Kidney tubule cell (primary cell): ENCODE results near the gene GPR42.
"Not testable (repeated sequence)": the region's sequence is repeated elsewhere in the genome, so short reads cannot be mapped to it uniquely, and the experiment has no call there.

Source experiments
- DNase-seq: peaks from one replicate; pipeline ENCODE4 v3.0.0-alpha.2; 2018; ENCODE audit warnings: low spot score

The GPR42 gene

DNA sequence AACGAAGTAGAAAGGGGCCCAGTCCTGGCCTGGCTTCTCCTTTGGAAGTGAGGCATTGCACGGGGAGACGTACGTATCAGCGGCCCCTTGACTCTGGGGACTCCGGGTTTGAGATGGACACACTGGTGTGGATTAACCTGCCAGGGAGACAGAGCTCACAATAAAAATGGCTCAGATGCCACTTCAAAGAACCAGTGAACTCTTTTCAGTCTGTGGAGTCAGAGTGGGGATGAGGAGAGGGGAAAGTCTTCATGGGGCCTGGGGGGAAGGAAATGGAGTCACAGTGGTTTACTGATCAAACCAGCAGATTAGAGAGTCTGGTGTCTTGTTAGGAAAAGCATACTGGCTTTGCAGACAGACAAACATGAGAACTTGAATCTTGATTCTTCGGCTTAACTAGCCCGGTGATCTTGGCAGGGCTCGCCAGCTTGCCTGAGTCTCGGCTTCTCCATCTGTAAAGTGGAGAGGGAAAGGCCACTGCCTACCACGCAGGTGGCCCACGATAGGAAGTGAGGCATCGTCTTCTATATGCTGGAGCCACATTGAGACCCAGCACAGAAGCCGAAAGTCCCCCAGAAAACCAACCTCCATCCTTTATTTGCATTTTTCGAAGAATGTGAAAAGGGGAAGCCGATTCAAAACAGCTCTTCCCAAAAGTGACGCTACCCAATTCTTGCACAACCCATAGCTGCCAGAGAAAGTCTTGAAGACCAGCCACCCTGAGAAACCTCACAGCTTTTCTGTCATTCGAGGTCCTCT, 23.5 kb upstream of the GPR42 start, which contains the start of gene FFAR1:
TSS of gene FFAR1 (plus strand) at position 732 of the 759 bp plus-strand sequence. CDS start 3,650 bp downstream, outside the sequence.
- DNase-seq = no peak

DNA sequence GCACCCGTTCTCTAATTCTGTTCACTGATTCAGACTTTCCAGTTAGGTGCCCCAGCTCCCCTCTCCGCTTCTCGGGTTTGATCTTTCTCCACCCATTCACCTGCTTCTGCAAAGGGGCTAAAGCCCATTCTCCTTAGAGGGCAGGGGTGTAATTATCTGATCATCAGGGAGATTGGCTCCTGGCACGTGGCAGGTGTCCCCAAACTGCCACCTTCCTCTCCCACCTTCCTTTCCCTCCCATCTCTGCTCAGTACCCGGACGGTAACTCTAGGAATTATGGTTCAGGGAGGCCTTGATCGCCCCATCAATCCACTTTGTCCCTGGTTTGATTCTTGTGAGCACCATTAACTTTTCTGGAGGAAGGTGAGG, 23.0 kb upstream of the GPR42 start:
- no peak for DNase-seq

DNA sequence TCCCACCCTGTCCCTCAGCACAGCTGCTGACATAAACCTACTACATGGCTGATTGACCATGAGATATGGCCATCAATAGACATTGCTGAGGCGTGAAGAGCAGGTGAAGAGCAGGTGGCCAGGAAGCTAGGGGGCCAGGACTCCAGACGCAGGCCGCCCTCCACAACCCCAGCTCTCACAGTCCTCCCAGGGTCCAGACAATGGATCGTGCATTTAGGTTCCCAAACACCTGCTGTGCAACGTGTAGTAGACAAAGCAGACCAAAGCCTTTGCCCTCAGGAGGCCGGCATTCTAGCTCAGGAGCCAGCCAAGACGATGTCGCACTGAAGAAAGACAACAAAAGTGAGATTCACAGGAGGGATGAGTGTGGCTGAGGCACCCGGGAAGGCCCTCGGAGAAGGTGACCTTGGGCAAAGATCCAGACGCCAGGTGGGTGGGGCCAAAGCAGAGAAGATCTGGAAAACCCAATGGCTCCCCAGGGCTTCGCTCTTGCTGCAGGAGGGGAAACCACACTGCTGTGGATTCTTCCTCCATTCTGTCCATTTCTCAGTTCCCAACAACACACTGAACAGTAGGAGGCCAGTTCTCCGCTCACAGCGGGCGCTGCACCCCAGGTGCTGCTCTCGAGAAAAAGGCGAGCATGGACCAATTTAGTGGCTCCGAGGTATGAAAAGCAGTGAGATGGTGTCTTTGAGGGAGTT, 21.8 kb upstream of the GPR42 start:
- DNase-seq = no peak

DNA sequence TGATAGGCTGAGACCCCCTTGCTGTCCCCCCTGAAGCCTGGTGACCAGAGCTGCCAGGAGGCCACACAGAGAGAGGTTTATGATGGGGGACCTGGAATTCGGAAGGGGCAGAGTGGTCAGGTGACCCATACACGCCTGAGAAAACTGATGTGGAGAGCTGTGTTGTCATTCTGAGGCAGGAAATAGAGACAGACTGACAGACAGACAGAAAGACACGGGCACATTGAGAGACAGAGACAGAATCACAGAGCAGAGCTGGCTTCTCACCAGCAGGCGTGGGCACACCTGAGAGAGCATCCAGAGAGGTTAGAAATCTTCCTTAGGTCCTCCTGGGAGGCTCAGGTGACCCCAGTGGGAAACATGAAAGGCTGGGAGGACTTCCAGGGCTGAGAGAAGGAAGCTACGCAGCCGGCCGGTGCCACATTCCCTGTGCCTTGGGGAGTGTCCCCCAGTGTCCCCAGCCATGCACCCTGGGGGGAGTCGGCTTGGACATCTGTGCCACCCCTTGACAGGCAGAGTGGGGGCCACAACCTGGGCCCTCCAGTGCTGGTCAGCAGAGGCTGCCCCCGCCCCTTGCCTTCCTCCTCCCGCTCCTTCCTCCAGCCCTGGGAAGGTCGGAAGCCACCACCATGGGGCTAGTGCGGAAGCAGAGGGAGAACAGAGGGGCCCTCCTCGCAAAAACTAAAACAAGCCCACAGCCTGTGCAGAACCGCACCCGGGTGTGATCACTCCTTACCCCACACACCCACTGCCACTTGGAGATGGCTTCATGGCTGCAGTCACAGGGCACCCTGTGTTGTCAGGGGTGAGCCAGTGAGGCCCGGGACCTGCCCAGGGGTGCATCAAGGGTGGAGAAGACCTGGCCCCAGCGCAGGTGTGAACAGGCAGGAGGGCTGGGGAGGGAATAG, 21.0 kb upstream of the GPR42 start:
- DNase-seq = no peak

DNA sequence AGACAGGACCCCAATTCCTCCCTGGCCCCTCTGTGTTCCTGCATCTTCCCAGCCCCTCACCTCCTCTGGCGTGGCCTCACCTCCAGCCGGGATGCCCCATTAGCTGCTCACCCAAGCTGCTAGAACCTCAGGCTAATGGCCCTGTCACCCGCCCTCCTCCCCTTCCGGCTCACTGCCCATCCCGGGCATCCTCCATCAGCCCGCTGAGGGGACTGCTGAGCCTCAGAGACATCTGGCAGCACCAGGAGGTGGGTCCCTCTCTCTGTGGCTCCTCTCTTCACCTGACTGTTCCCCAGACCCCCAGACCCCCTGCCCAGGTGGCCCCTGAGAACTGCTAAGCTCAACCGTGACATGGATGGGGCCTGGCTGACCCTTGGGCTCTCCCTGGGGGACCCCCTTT, 20.3 kb upstream of the GPR42 start:
- DNase-seq = peak; percentile 44

DNA sequence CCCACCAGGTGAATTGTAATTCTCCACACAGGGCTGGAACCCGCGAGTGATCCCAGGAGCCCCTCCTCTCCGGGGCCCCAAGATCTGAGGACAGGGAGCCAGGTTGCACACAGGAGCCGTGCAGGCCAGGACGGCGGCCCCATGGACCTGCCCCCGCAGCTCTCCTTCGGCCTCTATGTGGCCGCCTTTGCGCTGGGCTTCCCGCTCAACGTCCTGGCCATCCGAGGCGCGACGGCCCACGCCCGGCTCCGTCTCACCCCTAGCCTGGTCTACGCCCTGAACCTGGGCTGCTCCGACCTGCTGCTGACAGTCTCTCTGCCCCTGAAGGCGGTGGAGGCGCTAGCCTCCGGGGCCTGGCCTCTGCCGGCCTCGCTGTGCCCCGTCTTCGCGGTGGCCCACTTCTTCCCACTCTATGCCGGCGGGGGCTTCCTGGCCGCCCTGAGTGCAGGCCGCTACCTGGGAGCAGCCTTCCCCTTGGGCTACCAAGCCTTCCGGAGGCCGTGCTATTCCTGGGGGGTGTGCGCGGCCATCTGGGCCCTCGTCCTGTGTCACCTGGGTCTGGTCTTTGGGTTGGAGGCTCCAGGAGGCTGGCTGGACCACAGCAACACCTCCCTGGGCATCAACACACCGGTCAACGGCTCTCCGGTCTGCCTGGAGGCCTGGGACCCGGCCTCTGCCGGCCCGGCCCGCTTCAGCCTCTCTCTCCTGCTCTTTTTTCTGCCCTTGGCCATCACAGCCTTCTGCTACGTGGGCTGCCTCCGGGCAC, 19.3 kb upstream of the GPR42 start:
- no peak for DNase-seq

DNA sequence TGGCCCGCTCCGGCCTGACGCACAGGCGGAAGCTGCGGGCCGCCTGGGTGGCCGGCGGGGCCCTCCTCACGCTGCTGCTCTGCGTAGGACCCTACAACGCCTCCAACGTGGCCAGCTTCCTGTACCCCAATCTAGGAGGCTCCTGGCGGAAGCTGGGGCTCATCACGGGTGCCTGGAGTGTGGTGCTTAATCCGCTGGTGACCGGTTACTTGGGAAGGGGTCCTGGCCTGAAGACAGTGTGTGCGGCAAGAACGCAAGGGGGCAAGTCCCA, 18.8 kb upstream of the GPR42 start:
- no peak for DNase-seq

DNA sequence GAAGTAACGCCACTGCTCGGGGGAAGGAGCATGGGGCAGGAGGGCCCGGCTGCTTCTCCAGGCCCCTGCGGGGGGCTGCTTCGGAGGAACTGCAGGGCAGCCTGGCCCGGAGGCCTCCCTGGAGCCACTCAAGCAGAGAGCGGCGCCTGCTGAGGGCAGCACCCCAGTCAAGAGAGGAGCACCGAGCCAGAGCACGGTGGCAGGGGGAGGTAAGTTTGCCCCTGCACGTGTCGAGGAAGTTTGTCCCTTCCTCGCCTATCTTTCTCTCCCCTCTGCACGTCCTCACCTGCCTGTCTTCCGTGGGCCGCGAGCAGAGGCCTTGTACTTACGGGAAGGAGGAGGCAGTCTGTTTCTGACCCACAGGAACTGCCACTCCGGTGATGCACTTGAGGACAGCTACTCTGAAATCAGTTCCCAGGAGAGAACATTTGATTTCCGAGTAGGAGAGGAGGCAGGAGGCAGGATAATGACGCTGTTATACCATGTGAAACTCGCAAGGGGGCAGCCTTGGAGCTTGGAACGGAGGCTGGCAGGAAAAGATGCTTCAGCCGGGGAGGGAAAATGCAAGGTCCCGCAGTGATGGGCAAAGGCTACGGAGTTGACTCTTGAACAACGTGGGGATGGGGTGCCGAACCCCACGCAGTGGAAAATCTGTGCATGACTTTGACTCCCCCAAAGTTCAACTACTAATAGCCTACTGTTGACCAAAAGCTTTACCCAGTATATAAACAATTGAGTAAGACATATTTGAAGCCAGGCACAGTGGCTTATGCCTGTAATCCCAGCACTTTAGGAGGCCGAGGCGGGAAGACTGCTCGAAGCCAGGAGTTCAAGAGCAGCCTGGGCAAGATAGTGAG, 18.2 kb upstream of the GPR42 start:
- DNase-seq = peak; percentile 89

DNA sequence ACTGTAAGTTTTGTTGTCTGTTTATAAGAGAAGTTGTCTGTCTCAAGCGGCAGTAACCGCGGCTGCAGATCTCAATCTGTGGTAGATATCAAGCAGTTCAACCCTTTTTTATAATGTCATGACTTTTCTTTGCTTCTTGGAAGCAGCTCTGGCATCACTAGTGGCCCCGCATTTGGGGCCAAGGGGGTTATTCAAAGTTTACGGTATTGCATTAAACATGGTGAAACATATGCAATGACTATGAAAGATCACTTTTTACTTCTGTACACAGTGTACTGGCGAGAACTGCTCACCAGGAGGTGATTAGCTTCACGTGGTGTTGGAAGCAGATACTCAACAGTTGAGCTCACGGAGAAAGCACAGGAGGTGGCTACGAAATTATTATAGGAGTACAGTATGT, 17.2 kb upstream of the GPR42 start:
- DNase-seq = no peak

DNA sequence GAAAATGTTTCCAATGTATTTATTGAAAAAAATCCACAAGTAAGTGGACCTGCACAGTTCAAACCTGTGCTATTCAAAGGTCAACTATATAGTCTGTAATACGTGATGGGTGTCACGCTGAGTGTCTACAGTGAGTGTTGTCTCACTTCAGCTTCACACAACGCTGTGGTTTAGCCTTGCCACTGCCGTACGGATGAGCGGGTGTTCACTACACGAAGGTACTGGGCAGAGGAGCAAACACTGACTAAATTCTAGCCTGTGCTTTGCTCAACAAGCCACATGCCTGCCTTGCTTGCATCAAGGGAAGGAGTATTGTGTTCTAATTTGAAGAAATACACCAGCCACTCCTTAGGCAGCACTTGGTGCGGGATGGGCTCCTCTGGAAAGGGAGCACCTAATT, 16.0 kb upstream of the GPR42 start:
- no peak for DNase-seq

DNA sequence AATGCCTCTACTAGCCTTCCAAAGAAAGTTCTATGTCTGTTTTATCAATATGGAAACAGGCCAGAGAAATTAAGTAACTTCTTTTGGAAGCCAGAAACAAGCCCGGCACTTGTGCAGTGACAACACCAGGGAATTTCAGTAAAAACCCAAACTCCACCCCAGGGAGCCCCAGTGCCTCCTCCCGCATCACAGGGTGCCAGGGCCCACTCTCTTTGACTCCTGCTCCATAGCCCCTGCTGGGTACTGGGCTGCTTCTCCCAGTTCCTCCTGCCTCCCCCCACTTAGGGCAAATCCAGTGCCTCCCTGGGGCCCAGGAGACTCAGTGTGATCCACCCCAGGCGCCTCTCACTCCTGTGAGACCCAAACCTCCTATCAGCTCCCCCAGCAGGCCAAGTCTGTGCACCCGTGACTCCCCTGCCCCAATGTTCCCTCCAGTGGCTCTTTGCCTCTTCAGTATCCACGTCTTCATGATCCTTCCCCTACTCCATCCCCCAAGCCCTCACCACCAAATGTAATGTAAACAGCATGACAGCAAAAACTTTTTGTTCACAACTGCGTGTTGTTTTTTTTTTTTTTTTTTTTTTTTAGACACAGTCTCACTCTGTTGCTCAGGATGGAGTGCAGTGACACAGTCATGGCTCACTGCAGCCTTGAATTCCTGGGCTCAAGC, 14.9 kb upstream of the GPR42 start:
- DNase-seq = no peak

DNA sequence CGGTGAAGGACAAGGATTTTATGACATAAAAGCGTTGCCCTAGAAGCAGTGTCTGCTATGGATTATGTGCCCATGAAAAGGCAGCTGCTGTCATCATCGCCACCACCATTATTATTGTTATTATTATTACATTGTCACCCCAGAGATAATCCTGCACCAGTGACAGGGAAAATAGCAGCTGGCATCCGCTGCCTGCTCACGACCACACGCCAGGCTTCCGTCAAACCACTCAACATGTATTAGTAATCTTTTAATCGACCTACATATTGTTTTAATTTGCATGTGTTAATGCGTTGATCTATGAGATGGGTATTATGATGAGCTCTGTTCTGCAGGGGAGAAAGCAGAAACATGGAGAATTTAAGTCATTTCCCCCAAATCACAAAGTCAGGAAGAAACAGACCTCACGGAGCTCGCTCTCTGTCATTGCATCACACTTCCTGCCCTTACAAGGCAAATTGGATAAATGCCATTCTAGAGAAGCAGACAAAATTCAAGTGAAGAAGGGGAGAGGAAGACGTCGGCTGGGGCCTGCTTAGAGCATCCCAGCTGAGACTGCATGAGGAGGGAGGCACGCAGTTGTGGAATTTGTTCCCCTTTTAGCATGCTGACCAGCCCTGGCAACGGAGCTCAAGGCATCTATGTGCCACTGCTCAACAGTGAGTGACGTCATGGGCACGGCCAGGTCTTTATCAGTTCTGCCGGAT, 12.8 kb upstream of the GPR42 start, which contains the start of gene FFAR3:
TSS of gene FFAR3 (plus strand) at position 594 of the 707 bp plus-strand sequence. CDS start 431 bp downstream, outside the sequence.
- DNase-seq = no peak

DNA sequence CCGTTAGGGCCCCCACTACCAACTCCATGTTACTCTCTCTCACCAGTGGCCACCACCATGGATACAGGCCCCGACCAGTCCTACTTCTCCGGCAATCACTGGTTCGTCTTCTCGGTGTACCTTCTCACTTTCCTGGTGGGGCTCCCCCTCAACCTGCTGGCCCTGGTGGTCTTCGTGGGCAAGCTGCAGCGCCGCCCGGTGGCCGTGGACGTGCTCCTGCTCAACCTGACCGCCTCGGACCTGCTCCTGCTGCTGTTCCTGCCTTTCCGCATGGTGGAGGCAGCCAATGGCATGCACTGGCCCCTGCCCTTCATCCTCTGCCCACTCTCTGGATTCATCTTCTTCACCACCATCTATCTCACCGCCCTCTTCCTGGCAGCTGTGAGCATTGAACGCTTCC, 12.0 kb upstream of the GPR42 start:
- not testable (repeated sequence) for DNase-seq

DNA sequence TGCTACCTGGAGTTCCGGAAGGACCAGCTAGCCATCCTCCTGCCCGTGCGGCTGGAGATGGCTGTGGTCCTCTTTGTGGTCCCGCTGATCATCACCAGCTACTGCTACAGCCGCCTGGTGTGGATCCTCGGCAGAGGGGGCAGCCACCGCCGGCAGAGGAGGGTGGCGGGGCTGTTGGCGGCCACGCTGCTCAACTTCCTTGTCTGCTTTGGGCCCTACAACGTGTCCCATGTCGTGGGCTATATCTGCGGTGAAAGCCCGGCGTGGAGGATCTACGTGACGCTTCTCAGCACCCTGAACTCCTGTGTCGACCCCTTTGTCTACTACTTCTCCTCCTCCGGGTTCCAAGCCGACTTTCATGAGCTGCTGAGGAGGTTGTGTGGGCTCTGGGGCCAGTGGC, 11.5 kb upstream of the GPR42 start:
- not testable (repeated sequence) for DNase-seq

DNA sequence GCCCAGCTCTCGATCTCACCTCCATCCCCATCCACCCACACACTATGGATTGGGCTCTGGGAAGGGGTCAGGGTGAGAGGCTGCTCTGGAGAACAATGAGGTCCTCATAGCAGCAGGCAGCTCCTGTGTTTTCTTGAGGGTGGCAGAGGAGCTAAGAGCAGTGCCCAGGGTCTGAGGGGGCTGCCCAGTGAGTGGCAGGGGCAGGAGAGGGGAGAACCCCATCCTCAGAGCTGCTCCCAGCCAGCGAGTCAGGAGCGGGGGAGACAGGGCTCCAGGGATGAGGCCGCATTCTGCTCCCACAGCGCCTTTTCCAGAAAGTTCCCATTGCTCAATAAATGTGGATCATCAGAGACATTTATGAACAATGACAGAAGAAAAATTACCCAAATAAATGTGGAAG, 10.8 kb upstream of the GPR42 start:
- not testable (repeated sequence) for DNase-seq

DNA sequence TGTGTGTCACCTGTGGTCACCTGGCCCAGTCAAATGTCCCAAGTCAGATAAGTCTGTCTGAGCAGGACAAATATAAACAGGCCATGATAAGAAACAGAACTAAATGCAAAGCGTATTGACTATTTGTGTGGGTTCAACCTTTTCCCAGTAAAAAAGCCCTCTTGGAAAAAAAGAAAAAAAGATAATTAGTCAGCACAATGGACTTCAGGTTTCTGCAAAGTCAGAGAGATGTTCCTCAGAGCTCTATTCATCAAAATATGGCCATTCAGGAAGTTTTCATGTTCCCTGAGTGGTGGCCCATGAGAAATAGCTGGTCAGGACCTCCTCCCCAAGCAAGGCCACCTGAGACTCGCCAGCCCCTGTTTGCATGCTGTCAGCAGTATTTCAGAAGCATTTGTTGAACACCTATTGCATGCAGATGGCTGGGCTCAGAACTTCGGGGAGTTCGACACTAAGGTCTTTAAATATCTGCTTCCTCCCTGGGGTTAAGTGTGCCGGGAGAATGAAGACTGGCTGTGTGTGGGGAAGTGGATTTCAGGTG, 9.9 kb upstream of the GPR42 start:
- no peak for DNase-seq

DNA sequence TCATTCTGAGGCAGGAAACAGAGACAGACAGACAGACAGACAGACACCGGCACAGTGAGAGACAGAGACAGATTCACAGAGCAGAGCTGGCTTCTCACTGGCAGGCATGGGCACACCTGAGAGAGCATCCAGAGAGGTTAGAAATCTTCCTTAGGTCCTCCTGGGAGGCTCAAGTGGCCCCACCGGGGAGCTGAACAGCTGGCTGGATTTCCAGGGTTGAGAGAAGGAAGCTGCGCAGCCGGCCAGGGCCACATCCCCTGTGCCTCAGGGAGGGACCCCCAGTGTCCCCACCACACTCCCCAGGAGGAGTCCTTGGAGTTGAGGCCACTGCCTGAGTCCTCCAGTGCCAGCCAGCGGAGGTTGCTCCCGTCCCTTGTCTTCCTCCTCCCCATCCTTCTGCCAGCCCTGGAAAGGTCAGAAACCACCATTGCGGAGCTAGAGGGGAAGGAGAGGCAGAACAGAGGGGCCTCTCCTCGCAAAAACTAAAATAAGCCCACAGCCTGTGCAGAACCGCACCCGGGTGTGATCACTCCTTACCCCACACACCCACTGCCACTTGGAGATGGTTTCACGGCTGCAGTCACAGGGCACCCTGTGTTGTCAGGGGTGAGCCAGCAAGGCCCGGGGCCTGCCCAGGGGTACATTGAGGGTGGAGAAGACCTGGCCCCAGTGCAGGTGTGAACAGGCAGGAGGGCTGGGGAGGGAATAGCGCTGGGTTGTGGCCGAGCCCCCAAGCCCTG, 8.4 kb upstream of the GPR42 start:
- DNase-seq = no peak

DNA sequence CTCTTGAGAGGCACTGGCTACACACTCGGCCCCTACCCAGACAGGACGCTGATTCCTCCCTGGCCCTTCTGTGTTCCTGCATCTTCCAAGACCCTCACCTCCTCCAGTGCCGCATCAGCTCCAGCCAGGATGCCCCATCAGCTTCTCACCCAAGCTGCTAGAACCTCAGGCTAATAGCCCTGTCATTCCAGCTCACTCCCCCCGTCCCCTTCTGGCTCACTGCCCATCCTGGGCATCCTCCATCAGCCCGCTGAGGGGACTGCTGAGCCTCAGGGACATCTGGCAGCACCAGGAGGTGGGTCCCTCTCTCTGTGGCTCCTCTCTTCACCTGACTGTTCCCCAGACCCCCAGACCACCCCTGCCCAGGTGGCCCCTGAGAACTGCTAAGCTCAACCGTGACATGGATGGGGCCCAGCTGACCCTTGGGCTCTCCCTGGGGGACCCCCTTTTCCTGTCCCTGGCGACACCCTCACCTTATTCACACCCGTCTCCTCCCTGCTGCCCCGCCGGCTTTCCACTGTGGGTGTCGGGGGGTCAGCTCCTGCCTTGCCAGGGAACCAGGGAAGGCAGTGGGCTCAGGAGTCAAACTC, 7.8 kb upstream of the GPR42 start:
- no peak for DNase-seq
